Activated naive CD4-positive, alpha-beta T cell treated with anti-CD3 and anti-CD28 coated beads for 36 hours (primary cell): ENCODE measurements around the gene DHX40. TPM values are rescaled to one million over a fixed set of nuclear protein-coding genes. Genes with fewer than 3 reads are reported as not detected.
"Not testable (repeated sequence)": the region's sequence is repeated elsewhere in the genome, so short reads cannot be mapped to it uniquely, and the experiment has no call there.

Experiments used
- CTCF ChIA-PET: fragments of 350-600 bp; sonication (Branson Sonifier 250); formaldehyde crosslinking; loops from one replicate; lab custom pipeline; 2021; ENCODE audit warnings: antibody characterized with exemption; lab: Charles Lee
- DNase-seq: peaks from one replicate; pipeline ENCODE4 v3.0.0-alpha.2; 2020
- H3K27ac Mint-ChIP-seq: one replicate; pipeline ENCODE4 v1.8.0; 2021; ENCODE audit warnings: mild to moderate bottlenecking, mixed read lengths
- H3K27me3 Mint-ChIP-seq: one replicate; pipeline ENCODE4 v1.8.0; 2021; ENCODE audit warnings: low read depth, mixed read lengths
- H3K36me3 Mint-ChIP-seq: one replicate; pipeline ENCODE4 v1.8.0; 2021; ENCODE audit warnings: low read depth, mixed read lengths
- H3K4me1 Mint-ChIP-seq: one replicate; pipeline ENCODE4 v1.8.0; 2021; ENCODE audit warnings: low read depth, mixed read lengths
- H3K4me3 Mint-ChIP-seq: one replicate; pipeline ENCODE4 v1.8.0; 2021; ENCODE audit warnings: mild to moderate bottlenecking, moderate library complexity, mixed read lengths
- H3K9me3 Mint-ChIP-seq: one replicate; pipeline ENCODE4 v1.8.0; 2021; ENCODE audit warnings: mixed read lengths
- intact Hi-C: fragments of 100-400 bp; cut with micrococcal nuclease; formaldehyde crosslinking; loops from one replicate; pipeline ENCODE4 v1.15.1; 2023
- total RNA-seq, 2 experiments: library from RNA; stranded (reverse); gene quantifications; one replicate each; pipeline ENCODE4 v1.2.3, GENCODE V29; 2021

The DHX40 gene
- total RNA-seq, 2 experiments from 2014 or later, result 14.2 to 15.3 TPM

GRCh38 chr17:59533694-59534093, 31.7 kb upstream of the DHX40 start:
- DNase-seq, result no peak
- intact Hi-C loops, result no loop called here
- H3K36me3 Mint-ChIP-seq, result no peaks in the 10 kb centered on the region
- peaks cover 3% of the 10 kb centered on the region for H3K27me3 Mint-ChIP-seq
- H3K9me3 Mint-ChIP-seq, result no peaks in the 10 kb centered on the region
- no peak overlapping the region for H3K4me3 Mint-ChIP-seq
- H3K4me1 Mint-ChIP-seq, result no peaks in the 10 kb centered on the region
- CTCF ChIA-PET, result no interaction called here
- H3K27ac Mint-ChIP-seq, result no peak overlapping the region

- H3K9me3 Mint-ChIP-seq, result no peaks in the 10 kb centered on the region
- H3K36me3 Mint-ChIP-seq, result no peaks in the 10 kb centered on the region
- peaks cover 3% of the 10 kb centered on the region for H3K27me3 Mint-ChIP-seq
- no peak for DNase-seq
- CTCF ChIA-PET, result no interaction called here
- H3K4me3 Mint-ChIP-seq, result no peak overlapping the region
- H3K4me1 Mint-ChIP-seq, result no peaks in the 10 kb centered on the region
- H3K27ac Mint-ChIP-seq, result no peak overlapping the region
- intact Hi-C loops, result no loop called here
These were observed 30.8 kb upstream of the DHX40 start for GRCh38 chr17:59534583-59534982.

- CTCF ChIA-PET, result interaction anchor here (0.7 kb wide), 1 partner anchor 46 kb away, joined by 4 read pairs; no protein-coding TSS in a partner anchor
These were observed 27.1 kb upstream of the DHX40 start for GRCh38 chr17:59538195-59538909.

GRCh38 chr17:59542960-59543635, 22.3 kb upstream of the DHX40 start:
- no peak for DNase-seq
- Mint-ChIP-seq H3K36me3 (no peaks in the 10 kb centered on the region), H3K27ac (no peak overlapping the region), H3K27me3 (peaks cover 11% of the 10 kb centered on the region), H3K4me1 (no peaks in the 10 kb centered on the region), H3K9me3 (no peaks in the 10 kb centered on the region), H3K4me3 (no peak overlapping the region)
- CTCF ChIA-PET, result no interaction called here
- intact Hi-C loops, result no loop called here

More at GRCh38 chr17:59538195-59538909, 27.1 kb upstream of the DHX40 start:
- H3K9me3 Mint-ChIP-seq, result no peaks in the 10 kb centered on the region
- H3K36me3 Mint-ChIP-seq, result no peaks in the 10 kb centered on the region
- H3K27ac Mint-ChIP-seq, result no peak overlapping the region
- H3K27me3 Mint-ChIP-seq, result peaks cover 10% of the 10 kb centered on the region
- intact Hi-C loops, result no loop called here
- H3K4me1 Mint-ChIP-seq, result no peaks in the 10 kb centered on the region
- no peak for DNase-seq
- no peak overlapping the region for H3K4me3 Mint-ChIP-seq

GRCh38 chr17:59545942-59546341, 19.5 kb upstream of the DHX40 start:
- Mint-ChIP-seq H3K27me3 (peaks cover 9% of the 10 kb centered on the region), H3K27ac (no peak overlapping the region), H3K36me3 (no peaks in the 10 kb centered on the region), H3K9me3 (no peaks in the 10 kb centered on the region), H3K4me1 (no peaks in the 10 kb centered on the region), H3K4me3 (no peak overlapping the region)
- no peak for DNase-seq
- intact Hi-C loops, result no loop called here
- CTCF ChIA-PET, result no interaction called here

GRCh38 chr17:59547131-59547915, 18.1 kb upstream of the DHX40 start:
- Mint-ChIP-seq H3K4me3 (no peak overlapping the region), H3K36me3 (no peaks in the 10 kb centered on the region), H3K27ac (no peak overlapping the region), H3K27me3 (peaks cover 6% of the 10 kb centered on the region), H3K9me3 (no peaks in the 10 kb centered on the region), H3K4me1 (no peaks in the 10 kb centered on the region)
- DNase-seq, result no peak
- CTCF ChIA-PET, result interaction anchor here (0.6 kb wide), 1 partner anchor 1805 kb away, joined by 4 read pairs; no protein-coding TSS in a partner anchor
- intact Hi-C loops, result no loop called here

- H3K27ac Mint-ChIP-seq, H3K9me3 Mint-ChIP-seq, intact Hi-C loops, H3K4me3 Mint-ChIP-seq, H3K36me3 Mint-ChIP-seq, H3K27me3 Mint-ChIP-seq, H3K4me1 Mint-ChIP-seq, DNase-seq: not testable (repeated sequence)
- CTCF ChIA-PET, result interaction anchor here (0.7 kb wide), 1 partner anchor 385 kb away, joined by 5 read pairs; no protein-coding TSS in a partner anchor
These were observed 16.4 kb upstream of the DHX40 start for GRCh38 chr17:59548985-59549384.

- no peak overlapping the region for H3K27ac Mint-ChIP-seq
- H3K4me3 Mint-ChIP-seq, result no peak overlapping the region
- intact Hi-C loops, result no loop called here
- no peak for DNase-seq
- no peaks in the 10 kb centered on the region for H3K9me3 Mint-ChIP-seq
- H3K36me3 Mint-ChIP-seq, result no peaks in the 10 kb centered on the region
- H3K4me1 Mint-ChIP-seq, result no peaks in the 10 kb centered on the region
- CTCF ChIA-PET, result no interaction called here
- H3K27me3 Mint-ChIP-seq, result peaks cover 2% of the 10 kb centered on the region
These were observed 14.7 kb upstream of the DHX40 start for GRCh38 chr17:59550703-59551102.

GRCh38 chr17:59558039-59558438, 7.4 kb upstream of the DHX40 start:
- Mint-ChIP-seq H3K27me3 (peaks cover 2% of the 10 kb centered on the region), H3K36me3 (no peaks in the 10 kb centered on the region), H3K4me3 (no peak overlapping the region), H3K9me3 (no peaks in the 10 kb centered on the region), H3K4me1 (no peaks in the 10 kb centered on the region), H3K27ac (no peak overlapping the region)
- intact Hi-C loops, result no loop called here
- CTCF ChIA-PET, result no interaction called here
- no peak for DNase-seq

GRCh38 chr17:59558953-59559352, 6.5 kb upstream of the DHX40 start:
- CTCF ChIA-PET, result interaction anchor here (2.0 kb wide), 2 partner anchors 37 to 248 kb away, joined by 5 to 8 read pairs; no protein-coding TSS in a partner anchor
- no peak overlapping the region for H3K27ac Mint-ChIP-seq

GRCh38 chr17:59561042-59561441, 4.4 kb upstream of the DHX40 start:
- CTCF ChIA-PET, result no interaction called here
- H3K27ac Mint-ChIP-seq, result no peak overlapping the region
- peaks cover 6% of the 10 kb centered on the region for H3K4me1 Mint-ChIP-seq
- H3K36me3 Mint-ChIP-seq, result peaks cover 7% of the 10 kb centered on the region
- peak; percentile 12 for DNase-seq
- no peak overlapping the region for H3K4me3 Mint-ChIP-seq
- peaks cover 6% of the 10 kb centered on the region for H3K9me3 Mint-ChIP-seq
- no peaks in the 10 kb centered on the region for H3K27me3 Mint-ChIP-seq
- intact Hi-C loops, result loop anchor here (2.0 kb wide), 1 partner anchor 40 kb away; no protein-coding TSS in a partner anchor

More at GRCh38 chr17:59558953-59559352, 6.5 kb upstream of the DHX40 start:
- Mint-ChIP-seq H3K36me3 (no peaks in the 10 kb centered on the region), H3K27me3 (peaks cover 2% of the 10 kb centered on the region), H3K4me1 (no peaks in the 10 kb centered on the region), H3K9me3 (no peaks in the 10 kb centered on the region), H3K4me3 (no peak overlapping the region)
- DNase-seq, result no peak
- intact Hi-C loops, result no loop called here

GRCh38 chr17:59565959-59566324, 532 bp downstream of the DHX40 start:
- peaks cover 25% of the 10 kb centered on the region for H3K4me1 Mint-ChIP-seq
- DNase-seq, result peak; percentile 72
- H3K27me3 Mint-ChIP-seq, result no peaks in the 10 kb centered on the region
- H3K36me3 Mint-ChIP-seq, result peaks cover 10% of the 10 kb centered on the region
- intact Hi-C loops, result loop anchor here (1.0 to 5.0 kb wide), 6 partner anchors 53 to 1049 kb away; partner anchors contain the start of genes CLTC, PRR11, PTRH2 and SKA2
- peaks cover 6% of the 10 kb centered on the region for H3K9me3 Mint-ChIP-seq
- H3K4me3 Mint-ChIP-seq, result peak overlapping the region; percentile 100
- H3K27ac Mint-ChIP-seq, result peak overlapping the region; percentile 98
- CTCF ChIA-PET, result interaction anchor here (1.0 kb wide), 1 partner anchor 41 kb away, joined by 4 read pairs; no protein-coding TSS in a partner anchor
